ENCODE data around the gene SMG6.

SMG6 gene

DNA sequence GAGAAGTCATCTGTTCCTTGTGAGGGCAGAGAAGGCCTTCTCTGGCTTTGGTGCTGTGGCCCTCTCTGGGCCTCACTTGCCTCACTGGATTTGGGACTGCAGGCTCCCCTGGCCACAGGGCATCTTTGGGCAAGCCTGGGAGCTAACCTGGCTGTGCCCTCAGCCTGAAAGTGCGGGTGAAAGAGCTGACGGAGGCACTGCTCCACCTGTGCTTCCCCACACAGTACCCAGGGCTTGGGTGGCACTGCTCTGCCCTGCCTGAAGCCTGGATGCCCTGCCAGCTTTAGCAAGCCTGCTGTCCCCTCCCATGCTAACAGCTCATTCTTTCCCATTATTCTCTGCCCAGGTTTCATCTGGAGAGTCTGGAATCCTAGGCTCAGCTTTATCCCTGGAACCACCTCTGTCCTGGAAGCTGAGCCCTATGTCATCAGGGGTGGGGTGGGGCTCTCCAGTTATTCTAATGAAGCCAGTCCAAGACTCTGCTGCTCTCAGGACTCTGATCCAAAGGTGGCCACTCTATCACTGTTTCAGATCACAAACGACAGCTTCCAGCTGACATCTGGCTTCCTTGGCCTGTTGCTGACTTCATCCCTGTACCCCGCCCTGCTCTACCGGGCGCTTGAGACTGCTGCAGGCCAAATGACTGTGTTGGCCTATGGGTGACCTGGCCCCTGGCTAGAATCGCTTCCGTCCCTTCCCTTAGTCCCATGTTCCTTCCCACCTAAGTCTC, 219.4 kb downstream of the SMG6 start:
- in situ Hi-C loops (cut with MboI; ENCODE audit: low sequenced_read_pairs, unreplicated experiment), result no loop called here

DNA sequence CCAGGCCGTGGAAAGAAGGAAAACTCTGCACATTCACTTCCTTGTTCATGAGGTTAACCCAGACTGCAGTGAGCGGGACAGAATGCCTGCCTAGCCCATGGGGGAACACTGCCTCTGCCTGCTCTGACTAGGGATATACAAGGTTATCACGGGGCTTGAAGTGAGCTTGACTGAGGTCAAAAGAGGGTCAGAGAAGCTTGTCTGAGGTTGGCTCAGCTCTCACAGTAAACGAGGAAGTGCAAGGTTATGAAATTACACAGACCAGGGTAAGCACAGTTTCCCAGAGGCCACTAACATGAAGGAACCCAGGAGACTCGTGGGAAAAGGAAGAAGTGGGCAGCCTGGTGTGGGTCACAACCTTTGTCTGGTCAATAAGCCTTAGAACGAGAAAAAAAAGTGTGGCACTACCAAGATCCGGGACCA, 220.0 kb downstream of the SMG6 start:
- in situ Hi-C loops (cut with MboI; ENCODE audit: low sequenced_read_pairs, unreplicated experiment), result no loop called here
- DNase-seq (ENCODE audit: low spot score), result peak; percentile 81
- TF ChIP-seq, protein P1, sequence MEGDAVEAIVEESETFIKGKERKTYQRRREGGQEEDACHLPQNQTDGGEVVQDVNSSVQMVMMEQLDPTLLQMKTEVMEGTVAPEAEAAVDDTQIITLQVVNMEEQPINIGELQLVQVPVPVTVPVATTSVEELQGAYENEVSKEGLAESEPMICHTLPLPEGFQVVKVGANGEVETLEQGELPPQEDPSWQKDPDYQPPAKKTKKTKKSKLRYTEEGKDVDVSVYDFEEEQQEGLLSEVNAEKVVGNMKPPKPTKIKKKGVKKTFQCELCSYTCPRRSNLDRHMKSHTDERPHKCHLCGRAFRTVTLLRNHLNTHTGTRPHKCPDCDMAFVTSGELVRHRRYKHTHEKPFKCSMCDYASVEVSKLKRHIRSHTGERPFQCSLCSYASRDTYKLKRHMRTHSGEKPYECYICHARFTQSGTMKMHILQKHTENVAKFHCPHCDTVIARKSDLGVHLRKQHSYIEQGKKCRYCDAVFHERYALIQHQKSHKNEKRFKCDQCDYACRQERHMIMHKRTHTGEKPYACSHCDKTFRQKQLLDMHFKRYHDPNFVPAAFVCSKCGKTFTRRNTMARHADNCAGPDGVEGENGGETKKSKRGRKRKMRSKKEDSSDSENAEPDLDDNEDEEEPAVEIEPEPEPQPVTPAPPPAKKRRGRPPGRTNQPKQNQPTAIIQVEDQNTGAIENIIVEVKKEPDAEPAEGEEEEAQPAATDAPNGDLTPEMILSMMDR (IDR thresholded peaks at IDR 0.05; ENCODE audit: borderline replicate concordance, control extremely low read depth, extremely low read depth, insufficient read depth, missing control alignments), result peak; percentile 31

More for the DNA sequence above, 219.4 kb downstream of the SMG6 start:
- TF ChIP-seq, protein P1 (IDR thresholded peaks at IDR 0.05; ENCODE audit: borderline replicate concordance, control extremely low read depth, extremely low read depth, insufficient read depth, missing control alignments), result no peak
- DNase-seq (ENCODE audit: low spot score), result no peak

DNA sequence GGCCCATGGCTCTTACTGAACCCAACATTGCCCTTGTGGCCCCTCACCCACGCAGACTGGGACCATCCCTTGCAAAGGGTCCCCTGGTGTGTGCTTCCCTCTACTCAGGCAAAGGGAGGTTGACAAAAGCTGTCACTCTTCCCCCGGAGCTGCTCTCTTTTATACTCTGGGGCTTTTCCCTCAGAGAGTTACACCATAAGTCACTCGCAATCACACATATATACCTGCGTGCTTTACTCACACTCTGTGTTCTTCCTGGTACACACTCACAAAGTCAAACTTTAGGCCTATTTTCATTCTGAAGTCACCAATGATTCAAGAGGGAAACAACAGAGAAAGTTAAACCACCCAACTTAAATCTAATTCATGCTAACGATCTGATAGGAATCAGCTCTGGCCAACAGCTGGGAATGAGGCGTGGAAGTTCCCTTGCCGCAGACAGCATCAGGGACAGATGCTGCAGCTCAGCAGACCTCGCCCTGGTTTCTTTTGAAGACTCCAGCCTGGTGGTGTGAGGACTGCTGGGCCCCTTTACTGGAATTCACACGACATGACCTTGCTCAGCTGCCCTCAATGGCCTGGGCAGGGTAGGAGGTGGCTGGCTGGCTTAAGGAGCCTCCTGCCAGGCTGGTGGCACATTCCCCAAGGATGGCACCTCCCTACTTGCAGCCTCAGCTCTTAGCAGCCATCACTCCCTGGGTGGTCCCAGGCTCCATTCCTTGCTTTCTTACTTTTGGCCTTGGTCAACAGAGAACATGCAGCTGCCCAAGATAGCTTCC, 221.4 kb downstream of the SMG6 start:
- DNase-seq (ENCODE audit: low spot score), result no peak
- in situ Hi-C loops (cut with MboI; ENCODE audit: low sequenced_read_pairs, unreplicated experiment), result no loop called here
- TF ChIP-seq, protein P1 (IDR thresholded peaks at IDR 0.05; ENCODE audit: borderline replicate concordance, control extremely low read depth, extremely low read depth, insufficient read depth, missing control alignments), result no peak

DNA sequence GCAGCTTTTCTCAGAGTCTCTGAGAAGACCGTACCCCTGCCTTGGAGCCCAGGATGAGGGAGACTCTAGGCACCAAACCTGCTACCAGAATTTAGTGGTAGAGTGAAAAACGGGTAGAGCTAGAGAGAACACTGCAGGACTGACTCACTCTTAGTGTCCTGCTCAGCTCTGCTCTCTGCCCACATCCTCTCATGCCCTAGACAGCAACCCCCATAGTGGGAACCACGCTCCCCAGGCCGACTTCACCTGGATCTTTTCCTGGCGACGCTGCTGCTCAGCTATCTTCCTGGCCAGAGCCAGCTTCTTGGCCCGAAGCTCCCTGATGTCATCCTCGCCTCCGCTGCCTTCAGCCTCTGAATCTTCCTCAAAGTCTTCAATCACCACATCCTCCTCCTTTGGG, 222.0 kb downstream of the SMG6 start:
- no peak for DNase-seq (ENCODE audit: low spot score)
- in situ Hi-C loops (cut with MboI; ENCODE audit: low sequenced_read_pairs, unreplicated experiment), result no loop called here
- TF ChIP-seq, protein P1 (IDR thresholded peaks at IDR 0.05; ENCODE audit: borderline replicate concordance, control extremely low read depth, extremely low read depth, insufficient read depth, missing control alignments), result no peak

DNA sequence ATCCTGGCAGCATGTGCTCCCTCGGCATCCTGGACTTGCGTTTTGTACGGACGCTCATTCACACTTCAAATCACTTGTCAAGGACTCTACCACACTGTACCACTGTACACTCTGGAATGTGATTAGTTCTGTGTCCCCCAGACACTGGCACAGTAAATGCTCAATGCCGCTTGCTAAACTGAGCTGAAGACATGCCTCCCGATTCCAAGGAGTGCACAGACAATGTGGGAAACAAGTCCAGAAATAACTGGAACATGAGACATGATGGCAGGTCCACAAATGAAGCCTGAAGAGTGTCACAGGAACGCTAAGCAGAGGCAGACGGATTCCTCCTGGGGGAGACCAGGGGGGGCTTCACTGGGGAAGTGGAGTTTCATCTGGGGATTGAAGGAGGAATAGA, 226.5 kb downstream of the SMG6 start:
- in situ Hi-C loops (cut with MboI; ENCODE audit: low sequenced_read_pairs, unreplicated experiment), result no loop called here
- no peak for DNase-seq (ENCODE audit: low spot score)
- TF ChIP-seq, protein P1 (IDR thresholded peaks at IDR 0.05; ENCODE audit: borderline replicate concordance, control extremely low read depth, extremely low read depth, insufficient read depth, missing control alignments), result no peak

DNA sequence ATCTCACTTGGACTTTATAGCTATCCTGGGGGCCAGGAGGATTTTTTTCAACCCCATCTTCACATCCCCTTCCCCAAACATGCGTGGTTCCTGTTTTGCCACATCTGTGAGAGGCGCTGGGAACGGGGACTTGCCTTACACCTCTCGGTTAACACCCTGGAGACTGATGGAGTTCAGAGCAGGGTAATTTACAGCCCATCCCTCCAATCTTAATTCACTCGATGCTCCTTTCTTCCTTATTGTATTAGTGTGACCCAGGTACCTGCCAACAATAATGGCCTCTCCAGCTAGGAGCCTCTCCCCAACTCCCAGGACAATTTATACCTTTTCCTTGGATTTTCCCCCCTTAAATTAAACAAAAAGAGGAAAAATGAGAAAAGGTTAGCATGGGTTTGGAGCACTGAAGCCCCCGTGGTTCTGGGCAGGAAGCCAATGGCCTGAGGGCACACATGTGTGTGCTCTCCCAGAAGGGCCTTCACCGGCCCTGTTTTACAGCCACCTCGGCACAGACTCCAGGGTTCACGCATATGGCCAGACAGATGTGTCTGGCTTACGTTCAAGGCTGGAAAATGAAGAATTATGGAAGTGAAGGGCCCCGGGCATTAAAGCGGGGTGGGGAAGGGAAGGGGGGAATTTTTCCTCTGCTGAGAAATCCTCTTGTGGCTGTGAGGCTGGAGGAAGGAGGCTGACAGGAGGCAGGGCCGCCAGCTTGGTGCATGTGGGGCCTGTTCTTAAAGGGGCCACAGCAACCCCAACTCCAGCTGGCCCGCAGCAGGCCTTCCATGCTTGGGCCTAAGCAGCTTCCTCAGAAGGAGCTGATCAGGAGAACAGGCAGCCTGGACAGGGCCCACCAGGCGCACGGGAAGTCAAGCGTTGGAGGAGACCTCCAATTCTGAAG, 227.2 kb downstream of the SMG6 start:
- in situ Hi-C loops (cut with MboI; ENCODE audit: low sequenced_read_pairs, unreplicated experiment), result no loop called here
- DNase-seq (ENCODE audit: low spot score), result no peak
- TF ChIP-seq, protein P1 (IDR thresholded peaks at IDR 0.05; ENCODE audit: borderline replicate concordance, control extremely low read depth, extremely low read depth, insufficient read depth, missing control alignments), result no peak

Measured in GM13976 (cell line).